ENCODE results near the gene HEATR5A.
"Not testable (repeated sequence)": the region's sequence is repeated elsewhere in the genome, so short reads cannot be mapped to it uniquely, and the experiment has no call there.

Gene HEATR5A

GRCh38 chr14:31387091-31387490, 33.3 kb downstream of the HEATR5A start:
- no peak for DNase-seq

- DNase-seq = no peak
Observed at GRCh38 chr14:31386271-31386670, 34.1 kb downstream of the HEATR5A start.

GRCh38 chr14:31382221-31382620, 38.1 kb downstream of the HEATR5A start:
- DNase-seq = no peak

- DNase-seq = no peak
Observed at GRCh38 chr14:31380106-31380505, 40.2 kb downstream of the HEATR5A start.

- not testable (repeated sequence) for DNase-seq
Observed at GRCh38 chr14:31379125-31379947, 41.0 kb downstream of the HEATR5A start.

- no peak for DNase-seq
Observed at GRCh38 chr14:31377433-31377832, 42.9 kb downstream of the HEATR5A start.

- DNase-seq = peak; percentile 69
Observed at GRCh38 chr14:31371646-31372045, 48.7 kb downstream of the HEATR5A start.

- no peak for DNase-seq
Observed at GRCh38 chr14:31363331-31364073, 56.8 kb downstream of the HEATR5A start.

- no peak for DNase-seq
Observed at GRCh38 chr14:31362746-31363145, 57.6 kb downstream of the HEATR5A start.

- DNase-seq = not testable (repeated sequence)
Observed at GRCh38 chr14:31361761-31362160, 58.6 kb downstream of the HEATR5A start.

- DNase-seq = no peak
Observed at GRCh38 chr14:31360919-31361662, 59.3 kb downstream of the HEATR5A start.

- DNase-seq = no peak
Observed at GRCh38 chr14:31357279-31357678, 63.1 kb downstream of the HEATR5A start.

- no peak for DNase-seq
Observed at GRCh38 chr14:31346097-31346496, 74.3 kb downstream of the HEATR5A start.

GRCh38 chr14:31341280-31341679, 79.1 kb downstream of the HEATR5A start:
- DNase-seq = no peak

- no peak for DNase-seq
Observed at GRCh38 chr14:31340297-31341063, 79.9 kb downstream of the HEATR5A start.

GRCh38 chr14:31339743-31340142, 80.6 kb downstream of the HEATR5A start:
- no peak for DNase-seq

- DNase-seq = no peak
Observed at GRCh38 chr14:31337331-31337730, 83.0 kb downstream of the HEATR5A start.

- peak; percentile 75 for DNase-seq
Observed at GRCh38 chr14:31336646-31337045, 83.7 kb downstream of the HEATR5A start.

- DNase-seq = not testable (repeated sequence)
Observed at GRCh38 chr14:31331395-31331794, 89.0 kb downstream of the HEATR5A start.

- not testable (repeated sequence) for DNase-seq
Observed at GRCh38 chr14:31329876-31330521, 90.4 kb downstream of the HEATR5A start.

- peak; percentile 54 for DNase-seq
Observed at GRCh38 chr14:31326111-31326510, 94.2 kb downstream of the HEATR5A start.

GRCh38 chr14:31323419-31323818, 96.9 kb downstream of the HEATR5A start:
- DNase-seq = no peak

All from hematopoietic multipotent progenitor cell treated with erythropoietin and hydrocortisone succinate and interleukin-3 and kit ligand, for 6 days (in vitro differentiated cells).